Measurements from ENCODE around the gene DLGAP4. TPM values are rescaled to one million over a fixed set of nuclear protein-coding genes. Genes with fewer than 3 reads are reported as not detected.

The DLGAP4 gene
- total RNA-seq, 5 donors from 2014 or later (not counting 1 experiment from before 2014, with no cell fraction given), result 36.4 to 54.4 (median 43.9) TPM

GRCh38 chr20:36341331-36342020 lies 35.3 kb downstream of the DLGAP4 start:
- Mint-ChIP-seq H3K27ac (no peak overlapping the region), H3K36me3 (no peaks in the 10 kb centered on the region), H3K4me3 (no peak overlapping the region), H3K27me3 (peaks cover 17 to 27% of the 10 kb centered on the region in 2 donors), H3K9me3 (no peaks in the 10 kb centered on the region), H3K4me1 (no peaks in the 10 kb centered on the region)
- POLR2A ChIA-PET, result no interaction called here
- CTCF ChIA-PET, result interaction anchor here in 1 of 2 donors (0.6 kb wide), 1 partner anchor 201 kb away, joined by 3 read pairs; no protein-coding TSS in a partner anchor
- no peaks in the 10 kb centered on the region for H3K9me3 ChIP-seq
- DNase-seq (no peak), ATAC-seq (replicated peaks in 1 of 4) (no peak)
- peaks cover 0 to 58% of the 10 kb centered on the region in 2 experiments for H3K27me3 ChIP-seq (replicated peaks in 1 of 2; ENCODE audit: control insufficient read depth in 2 of 2, extremely low read depth in 1 of 2, insufficient read depth in 2 of 2, low read length in 1 of 2)
- WGBS (ENCODE audit: insufficient coverage), result 73% methylated on average over 22 of the region's 22 CpGs
- no peaks in the 10 kb centered on the region for H3K36me3 ChIP-seq (ENCODE audit: control insufficient read depth in 2 of 2, extremely low read depth in 1 of 2, insufficient read depth in 1 of 2, low read length in 1 of 2)
- no peak overlapping the region for H3K4me3 ChIP-seq (ENCODE audit: control insufficient read depth in 1 of 2, extremely low read depth in 1 of 2, low read length in 1 of 2)
- no peaks in the 10 kb centered on the region for H3K4me1 ChIP-seq (ENCODE audit: control insufficient read depth in 1 of 2, extremely low read depth in 1 of 2, insufficient read depth in 2 of 2, low read length in 2 of 2)
- no peak overlapping the region for H3K27ac ChIP-seq (ENCODE audit: low read length)

GRCh38 chr20:36342331-36343120 lies 36.4 kb downstream of the DLGAP4 start:
- no peak overlapping the region for H3K27ac ChIP-seq (ENCODE audit: low read length)
- no peaks in the 10 kb centered on the region for H3K9me3 ChIP-seq
- H3K9me3 Mint-ChIP-seq, result no peaks in the 10 kb centered on the region
- H3K27ac Mint-ChIP-seq, result no peak overlapping the region
- POLR2A ChIA-PET, result no interaction called here
- ATAC-seq (replicated peaks in 1 of 4) (no peak), DNase-seq (no peak)
- no peaks in the 10 kb centered on the region for H3K4me1 ChIP-seq (ENCODE audit: control insufficient read depth in 1 of 2, extremely low read depth in 1 of 2, insufficient read depth in 2 of 2, low read length in 2 of 2)
- no peak overlapping the region for H3K4me3 ChIP-seq (ENCODE audit: control insufficient read depth in 1 of 2, extremely low read depth in 1 of 2, low read length in 1 of 2)
- no peak overlapping the region for H3K4me3 Mint-ChIP-seq
- 71% methylated on average over 7 of the region's 8 CpGs for WGBS (ENCODE audit: insufficient coverage)
- peaks cover 0 to 51% of the 10 kb centered on the region in 2 experiments for H3K27me3 ChIP-seq (replicated peaks in 1 of 2; ENCODE audit: control insufficient read depth in 2 of 2, extremely low read depth in 1 of 2, insufficient read depth in 2 of 2, low read length in 1 of 2)
- no peaks in the 10 kb centered on the region for H3K36me3 Mint-ChIP-seq
- no peaks in the 10 kb centered on the region for H3K4me1 Mint-ChIP-seq
- CTCF ChIA-PET, result no interaction called here
- H3K27me3 Mint-ChIP-seq, result peaks cover 13 to 23% of the 10 kb centered on the region in 2 donors
- no peaks in the 10 kb centered on the region for H3K36me3 ChIP-seq (ENCODE audit: control insufficient read depth in 2 of 2, extremely low read depth in 1 of 2, insufficient read depth in 1 of 2, low read length in 1 of 2)

GRCh38 chr20:36343641-36344040 lies 37.5 kb downstream of the DLGAP4 start:
- no peaks in the 10 kb centered on the region for H3K9me3 Mint-ChIP-seq
- ATAC-seq (replicated peaks in 1 of 4) (no peak), DNase-seq (no peak)
- no peaks in the 10 kb centered on the region for H3K36me3 Mint-ChIP-seq
- no peaks in the 10 kb centered on the region for H3K4me1 Mint-ChIP-seq
- 76% methylated on average over 4 of the region's 5 CpGs for WGBS (ENCODE audit: insufficient coverage)
- CTCF ChIA-PET, result no interaction called here
- peaks cover 11 to 19% of the 10 kb centered on the region in 2 donors for H3K27me3 Mint-ChIP-seq
- peaks cover 0 to 45% of the 10 kb centered on the region in 2 experiments for H3K27me3 ChIP-seq (replicated peaks in 1 of 2; ENCODE audit: control insufficient read depth in 2 of 2, extremely low read depth in 1 of 2, insufficient read depth in 2 of 2, low read length in 1 of 2)
- no peaks in the 10 kb centered on the region for H3K9me3 ChIP-seq
- no peak overlapping the region for H3K4me3 ChIP-seq (ENCODE audit: control insufficient read depth in 1 of 2, extremely low read depth in 1 of 2, low read length in 1 of 2)
- H3K27ac ChIP-seq (ENCODE audit: low read length), result no peak overlapping the region
- H3K4me1 ChIP-seq (ENCODE audit: control insufficient read depth in 1 of 2, extremely low read depth in 1 of 2, insufficient read depth in 2 of 2, low read length in 2 of 2), result no peaks in the 10 kb centered on the region
- POLR2A ChIA-PET, result no interaction called here
- no peak overlapping the region for H3K27ac Mint-ChIP-seq
- no peaks in the 10 kb centered on the region for H3K36me3 ChIP-seq (ENCODE audit: control insufficient read depth in 2 of 2, extremely low read depth in 1 of 2, insufficient read depth in 1 of 2, low read length in 1 of 2)
- no peak overlapping the region for H3K4me3 Mint-ChIP-seq

GRCh38 chr20:36344517-36345132 lies 38.5 kb downstream of the DLGAP4 start:
- no peaks in the 10 kb centered on the region for H3K36me3 ChIP-seq (ENCODE audit: control insufficient read depth in 2 of 2, extremely low read depth in 1 of 2, insufficient read depth in 1 of 2, low read length in 1 of 2)

GRCh38 chr20:36346256-36346655 lies 40.1 kb downstream of the DLGAP4 start:
- H3K4me1 ChIP-seq (ENCODE audit: control insufficient read depth in 1 of 2, extremely low read depth in 1 of 2, insufficient read depth in 2 of 2, low read length in 2 of 2), result no peaks in the 10 kb centered on the region
- no peak overlapping the region for H3K27ac Mint-ChIP-seq
- ATAC-seq (replicated peaks in 1 of 4), result no peak
- no peaks in the 10 kb centered on the region for H3K36me3 Mint-ChIP-seq
- H3K27me3 Mint-ChIP-seq, result peaks cover 2 to 7% of the 10 kb centered on the region in 2 donors
- H3K27ac ChIP-seq (ENCODE audit: low read length), result no peak overlapping the region
- H3K4me3 ChIP-seq (ENCODE audit: control insufficient read depth in 1 of 2, extremely low read depth in 1 of 2, low read length in 1 of 2), result no peak overlapping the region
- H3K9me3 ChIP-seq, result no peaks in the 10 kb centered on the region
- ChIA-PET CTCF (no interaction called here), POLR2A (no interaction called here)
- no peaks in the 10 kb centered on the region for H3K36me3 ChIP-seq (ENCODE audit: control insufficient read depth in 2 of 2, extremely low read depth in 1 of 2, insufficient read depth in 1 of 2, low read length in 1 of 2)
- H3K4me1 Mint-ChIP-seq, result no peaks in the 10 kb centered on the region
- H3K4me3 Mint-ChIP-seq, result no peak overlapping the region
- H3K27me3 ChIP-seq (replicated peaks in 1 of 2; ENCODE audit: control insufficient read depth in 2 of 2, extremely low read depth in 1 of 2, insufficient read depth in 2 of 2, low read length in 1 of 2), result peaks cover 0 to 37% of the 10 kb centered on the region in 2 experiments
- no peaks in the 10 kb centered on the region for H3K9me3 Mint-ChIP-seq
- DNase-seq, result no peak
- WGBS (ENCODE audit: insufficient coverage), result 87% methylated on average over 3 of the region's 3 CpGs

More at GRCh38 chr20:36344517-36345132, 38.5 kb downstream of the DLGAP4 start:
- Histone ChIP-seq H3K27ac (ENCODE audit: low read length) (no peak overlapping the region), H3K9me3 (no peaks in the 10 kb centered on the region), H3K4me3 (ENCODE audit: control insufficient read depth in 1 of 2, extremely low read depth in 1 of 2, low read length in 1 of 2) (no peak overlapping the region), H3K27me3 (replicated peaks in 1 of 2; ENCODE audit: control insufficient read depth in 2 of 2, extremely low read depth in 1 of 2, insufficient read depth in 2 of 2, low read length in 1 of 2) (peaks cover 0 to 40% of the 10 kb centered on the region in 2 experiments), H3K4me1 (ENCODE audit: control insufficient read depth in 1 of 2, extremely low read depth in 1 of 2, insufficient read depth in 2 of 2, low read length in 2 of 2) (no peaks in the 10 kb centered on the region)
- DNase-seq (peak in 4 of 35 experiments; percentile 2 to 38 (median 6)), ATAC-seq (replicated peaks in 1 of 4) (no peak)
- no peaks in the 10 kb centered on the region for H3K9me3 Mint-ChIP-seq
- POLR2A ChIA-PET, result interaction anchor here in 1 of 2 donors (0.6 kb wide), 1 partner anchor 14 kb away, joined by 3 read pairs; no protein-coding TSS in a partner anchor
- no peak overlapping the region for H3K27ac Mint-ChIP-seq
- no peaks in the 10 kb centered on the region for H3K4me1 Mint-ChIP-seq
- H3K36me3 Mint-ChIP-seq, result no peaks in the 10 kb centered on the region
- no peak overlapping the region for H3K4me3 Mint-ChIP-seq
- WGBS (ENCODE audit: insufficient coverage), result no CpG with 5 or more reads among the region's 4 CpGs
- peaks cover 7 to 13% of the 10 kb centered on the region in 2 donors for H3K27me3 Mint-ChIP-seq
- CTCF ChIA-PET, result no interaction called here

- no peaks in the 10 kb centered on the region for H3K4me1 ChIP-seq (ENCODE audit: control insufficient read depth in 1 of 2, extremely low read depth in 1 of 2, insufficient read depth in 2 of 2, low read length in 2 of 2)
These were observed 43.4 kb downstream of the DLGAP4 start for GRCh38 chr20:36349384-36350170.

More at GRCh38 chr20:36349384-36350170, 43.4 kb downstream of the DLGAP4 start:
- Histone ChIP-seq H3K27me3 (replicated peaks in 1 of 2; ENCODE audit: control insufficient read depth in 2 of 2, extremely low read depth in 1 of 2, insufficient read depth in 2 of 2, low read length in 1 of 2) (peaks cover 2 to 37% of the 10 kb centered on the region in 2 experiments), H3K9me3 (no peaks in the 10 kb centered on the region), H3K36me3 (ENCODE audit: control insufficient read depth in 2 of 2, extremely low read depth in 1 of 2, insufficient read depth in 1 of 2, low read length in 1 of 2) (no peaks in the 10 kb centered on the region), H3K4me3 (ENCODE audit: control insufficient read depth in 1 of 2, extremely low read depth in 1 of 2, low read length in 1 of 2) (no peak overlapping the region), H3K27ac (ENCODE audit: low read length) (no peak overlapping the region)
- 84% methylated on average over 8 of the region's 16 CpGs for WGBS (ENCODE audit: insufficient coverage)
- Mint-ChIP-seq H3K9me3 (no peaks in the 10 kb centered on the region), H3K4me1 (no peaks in the 10 kb centered on the region), H3K27ac (no peak overlapping the region), H3K36me3 (no peaks in the 10 kb centered on the region), H3K4me3 (no peak overlapping the region), H3K27me3 (peaks cover 4 to 10% of the 10 kb centered on the region in 2 donors)
- ATAC-seq (replicated peaks in 1 of 4) (no peak), DNase-seq (no peak)
- CTCF ChIA-PET, result no interaction called here
- POLR2A ChIA-PET, result no interaction called here
